GM06990 (cell line): ENCODE results near the gene IGF1.
A peak's percentile ranks its signal among the peaks of the same experiment; 100 is the strongest.

ENCODE experiments used
- DNase-seq: peaks from one replicate; pipeline ENCODE4 v3.0.0-alpha.2; 2011; ENCODE audit not compliant: insufficient read length; ENCODE audit errors: extremely low read depth
- H3K27me3 ChIP-seq: replicated peaks from 2 replicates; pipeline ENCODE4 v1.6.0; 2011; ENCODE audit warnings: low read length; ENCODE audit not compliant: control insufficient read depth, insufficient read depth
- H3K36me3 ChIP-seq: 2 replicates; pipeline ENCODE4 v1.5.1; 2011; ENCODE audit warnings: low read length; ENCODE audit not compliant: control insufficient read depth, insufficient read depth
- H3K4me3 ChIP-seq: replicated peaks from 2 replicates; pipeline ENCODE4 v1.5.1; 2011; ENCODE audit warnings: low read depth, mild to moderate bottlenecking, control low read depth, low read length
- CTCF ChIP-seq: IDR thresholded peaks from 2 replicates; pipeline ENCODE4 v1.5.1; 2011; ENCODE audit warnings: low read length, control low read depth, mild to moderate bottlenecking, inconsistent platforms; ENCODE audit not compliant: insufficient read depth, poor library complexity, severe bottlenecking

Gene IGF1

GRCh38 chr12:102413396-102413795 is 67.0 kb downstream of the IGF1 start:
- H3K4me3 ChIP-seq, result no peak overlapping the region
- H3K27me3 ChIP-seq, result no peaks in the 10 kb centered on the region
- no peak for TF ChIP-seq CTCF
- DNase-seq, result no peak
- no peaks in the 10 kb centered on the region for H3K36me3 ChIP-seq

GRCh38 chr12:102410511-102410910 is 69.9 kb downstream of the IGF1 start:
- no peak for TF ChIP-seq CTCF
- no peak overlapping the region for H3K4me3 ChIP-seq
- H3K36me3 ChIP-seq, result no peaks in the 10 kb centered on the region
- no peak for DNase-seq
- no peaks in the 10 kb centered on the region for H3K27me3 ChIP-seq

GRCh38 chr12:102408487-102409297 is 71.7 kb downstream of the IGF1 start:
- Histone ChIP-seq H3K36me3 (no peaks in the 10 kb centered on the region), H3K27me3 (no peaks in the 10 kb centered on the region), H3K4me3 (no peak overlapping the region)
- no peak for TF ChIP-seq CTCF
- no peak for DNase-seq

GRCh38 chr12:102407776-102408486 is 72.4 kb downstream of the IGF1 start:
- H3K27me3 ChIP-seq, result no peaks in the 10 kb centered on the region
- no peak for TF ChIP-seq CTCF
- H3K36me3 ChIP-seq, result no peaks in the 10 kb centered on the region
- no peak for DNase-seq
- H3K4me3 ChIP-seq, result no peak overlapping the region

GRCh38 chr12:102406033-102406584 is 74.3 kb downstream of the IGF1 start:
- DNase-seq, result peak; percentile 15
- Histone ChIP-seq H3K36me3 (no peaks in the 10 kb centered on the region), H3K4me3 (no peak overlapping the region), H3K27me3 (no peaks in the 10 kb centered on the region)
- TF ChIP-seq CTCF, result no peak
